DMS114 treated with DMSO at 0.1 percent for 48 hours (cell line): ENCODE data around the gene IL20RA.
"Not testable (repeated sequence)": the region's sequence is repeated elsewhere in the genome, so short reads cannot be mapped to it uniquely, and the experiment has no call there.

Source experiments
- DNase-seq: peaks from one replicate; lab custom pipeline; 2025; ENCODE audit not compliant: unreplicated experiment; lab: John Stamatoyannopoulos, UW

The IL20RA gene, protein sequence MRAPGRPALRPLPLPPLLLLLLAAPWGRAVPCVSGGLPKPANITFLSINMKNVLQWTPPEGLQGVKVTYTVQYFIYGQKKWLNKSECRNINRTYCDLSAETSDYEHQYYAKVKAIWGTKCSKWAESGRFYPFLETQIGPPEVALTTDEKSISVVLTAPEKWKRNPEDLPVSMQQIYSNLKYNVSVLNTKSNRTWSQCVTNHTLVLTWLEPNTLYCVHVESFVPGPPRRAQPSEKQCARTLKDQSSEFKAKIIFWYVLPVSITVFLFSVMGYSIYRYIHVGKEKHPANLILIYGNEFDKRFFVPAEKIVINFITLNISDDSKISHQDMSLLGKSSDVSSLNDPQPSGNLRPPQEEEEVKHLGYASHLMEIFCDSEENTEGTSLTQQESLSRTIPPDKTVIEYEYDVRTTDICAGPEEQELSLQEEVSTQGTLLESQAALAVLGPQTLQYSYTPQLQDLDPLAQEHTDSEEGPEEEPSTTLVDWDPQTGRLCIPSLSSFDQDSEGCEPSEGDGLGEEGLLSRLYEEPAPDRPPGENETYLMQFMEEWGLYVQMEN

DNA sequence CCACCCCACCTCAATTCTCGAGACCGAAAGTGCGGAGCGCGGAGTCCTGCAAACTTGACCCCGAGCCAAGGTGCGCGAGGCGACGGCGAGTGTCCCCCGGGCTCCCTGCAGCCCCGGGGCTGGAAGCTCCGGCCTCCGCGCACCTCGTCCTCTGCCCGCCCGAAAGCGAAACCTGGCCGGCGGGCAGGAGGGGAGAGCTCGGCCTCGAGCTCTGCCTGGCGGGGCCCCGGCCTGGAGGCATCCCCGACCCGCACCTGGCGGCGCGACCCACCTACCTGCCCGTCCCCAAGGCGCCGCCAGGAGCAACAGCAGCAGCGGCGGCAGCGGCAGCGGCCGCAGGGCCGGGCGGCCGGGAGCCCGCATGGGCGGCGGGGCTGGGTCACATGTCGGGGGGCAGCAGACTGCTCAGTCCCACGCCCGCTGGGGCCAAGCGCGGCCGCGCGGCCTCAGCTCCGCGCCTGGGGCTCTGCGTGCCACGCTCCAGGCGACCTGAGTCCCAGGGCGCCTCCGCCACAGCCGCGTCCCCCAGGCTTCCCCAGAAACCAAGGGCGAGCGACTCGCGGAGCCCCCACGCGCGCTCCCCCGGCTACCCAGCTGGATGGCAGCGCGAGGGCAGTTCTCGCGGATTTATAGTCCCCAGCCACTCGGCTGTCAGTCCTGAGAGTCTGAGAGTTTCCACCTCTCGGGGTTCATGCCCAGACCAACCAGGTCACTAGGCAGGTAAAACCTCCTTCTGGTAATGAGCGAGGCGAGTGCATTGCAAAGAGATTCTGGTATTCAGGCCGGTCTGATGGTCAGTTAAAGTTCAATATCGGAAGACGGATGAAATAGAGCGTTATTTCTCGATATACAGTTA, at the start of gene IL20RA:
Gene IL20RA, minus strand, starts transcription at position 600 of the 856 bp plus-strand sequence. Its CDS starts 237 bp downstream, at position 363.
- no peak for DNase-seq

DNA sequence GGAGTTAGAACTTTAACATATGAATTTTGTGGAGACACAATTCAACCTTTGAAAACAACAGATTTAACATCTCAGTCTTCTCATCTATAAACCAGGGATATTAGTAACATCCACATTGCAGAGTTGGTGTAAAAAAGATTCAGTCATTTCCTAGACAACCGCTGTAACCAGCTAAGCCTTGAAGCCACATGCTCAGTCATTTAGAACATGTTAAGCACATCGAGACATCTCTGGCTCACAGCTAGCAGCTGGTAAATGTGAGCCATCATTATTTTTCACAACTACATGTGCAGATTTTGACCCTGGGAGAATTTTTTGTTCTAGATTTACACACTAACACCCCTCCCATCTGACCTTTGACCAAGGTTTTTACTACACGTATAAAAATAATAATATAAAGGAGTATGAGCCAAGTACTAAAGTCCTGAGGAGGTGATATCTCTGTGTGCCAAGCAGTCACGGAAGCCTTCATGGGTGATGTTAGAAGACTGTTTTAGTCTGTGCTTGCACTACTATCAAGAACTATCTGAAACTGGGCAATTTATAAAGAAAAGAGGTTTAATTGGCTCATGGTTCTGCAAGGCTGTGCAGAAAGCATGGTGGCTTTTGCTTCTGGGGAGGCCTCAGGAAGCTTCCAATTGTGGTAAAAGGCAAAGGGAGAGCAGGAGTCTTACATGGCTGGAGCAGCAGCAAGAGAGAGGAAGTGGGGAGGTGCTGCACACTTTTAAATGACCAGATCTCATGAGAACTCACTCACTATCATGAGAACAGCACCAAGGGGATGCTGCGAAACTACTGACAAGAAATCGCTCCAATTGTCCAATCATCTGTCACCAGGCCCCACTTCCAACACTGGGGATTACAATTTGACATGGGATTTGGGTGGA, 48.7 kb upstream of the IL20RA start:
- DNase-seq, result no peak

DNA sequence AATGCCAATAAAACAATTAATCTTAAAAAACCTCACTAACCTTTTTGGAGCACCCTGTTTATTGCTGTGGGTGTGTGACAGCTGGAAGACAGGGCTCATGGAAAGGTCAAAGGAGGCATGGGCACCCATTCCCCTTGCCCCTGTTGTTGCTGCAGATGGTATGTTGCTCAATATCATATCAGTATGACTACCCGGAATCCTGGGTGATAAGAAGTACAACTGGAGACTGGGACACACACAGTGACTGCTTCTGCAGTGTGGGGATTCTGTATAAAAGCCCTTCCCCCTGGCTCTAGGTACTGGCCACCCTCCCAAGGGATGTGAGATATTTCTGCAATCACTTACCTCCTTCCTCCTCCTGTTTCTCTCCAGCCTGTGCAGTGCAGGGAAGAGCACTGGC, 47.3 kb upstream of the IL20RA start:
- DNase-seq, result no peak

DNA sequence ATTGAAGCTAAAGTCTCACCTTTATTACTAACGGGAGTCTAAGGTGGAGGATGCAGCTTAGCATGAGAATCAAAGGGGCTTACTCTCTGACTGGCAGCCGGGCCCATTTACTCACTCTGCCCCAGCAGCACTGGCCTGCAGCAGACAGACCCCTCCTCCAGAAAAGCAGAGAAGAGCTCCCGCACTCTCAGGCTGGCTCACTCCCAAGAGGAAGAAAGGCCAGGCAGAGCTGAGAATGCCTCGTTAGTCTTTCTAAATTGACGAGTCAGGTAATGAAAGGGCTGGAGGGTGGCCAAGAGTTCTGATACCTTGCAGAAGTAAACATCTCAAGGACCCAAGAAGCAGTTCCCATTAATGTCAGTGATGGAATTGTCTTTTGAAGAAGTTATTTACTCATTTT, 44.5 kb upstream of the IL20RA start:
- DNase-seq, result no peak

DNA sequence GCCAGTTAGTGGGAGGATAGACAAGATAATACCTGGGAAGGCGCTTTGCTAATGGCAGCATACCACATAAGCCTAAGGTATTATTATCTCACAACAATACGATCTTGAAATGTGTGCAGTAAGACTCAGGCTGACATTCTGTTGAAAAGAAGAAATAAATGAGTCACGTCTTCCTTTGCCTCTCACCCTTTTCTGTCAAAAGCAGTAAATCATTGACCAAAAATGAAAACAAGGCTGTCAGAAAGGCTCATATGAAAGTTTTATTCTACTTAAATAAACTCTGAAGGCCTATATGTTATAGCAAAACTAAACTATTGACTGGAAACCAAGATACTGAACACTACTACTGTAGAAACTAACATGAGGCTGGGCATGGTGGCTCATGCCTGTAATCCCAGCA, 43.1 kb upstream of the IL20RA start:
- DNase-seq, result no peak

DNA sequence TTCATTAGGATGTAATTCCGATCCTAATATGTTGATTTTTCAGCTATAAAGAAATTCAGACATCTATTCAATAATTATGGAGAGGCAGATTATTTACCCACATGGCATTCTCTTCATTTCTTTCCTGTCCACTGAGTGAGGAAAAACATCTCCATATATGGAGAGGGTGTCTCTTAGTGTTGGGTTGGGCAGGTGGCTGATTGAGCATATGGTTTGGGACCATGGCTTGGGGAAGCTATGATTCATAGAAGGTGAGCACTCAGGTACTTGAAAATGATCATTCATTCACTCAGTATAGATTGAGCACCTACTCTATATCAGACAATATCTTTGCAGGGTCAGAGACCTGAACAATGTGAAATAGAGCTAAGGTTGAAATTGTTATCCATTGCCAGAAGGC, 41.3 kb upstream of the IL20RA start:
- no peak for DNase-seq

DNA sequence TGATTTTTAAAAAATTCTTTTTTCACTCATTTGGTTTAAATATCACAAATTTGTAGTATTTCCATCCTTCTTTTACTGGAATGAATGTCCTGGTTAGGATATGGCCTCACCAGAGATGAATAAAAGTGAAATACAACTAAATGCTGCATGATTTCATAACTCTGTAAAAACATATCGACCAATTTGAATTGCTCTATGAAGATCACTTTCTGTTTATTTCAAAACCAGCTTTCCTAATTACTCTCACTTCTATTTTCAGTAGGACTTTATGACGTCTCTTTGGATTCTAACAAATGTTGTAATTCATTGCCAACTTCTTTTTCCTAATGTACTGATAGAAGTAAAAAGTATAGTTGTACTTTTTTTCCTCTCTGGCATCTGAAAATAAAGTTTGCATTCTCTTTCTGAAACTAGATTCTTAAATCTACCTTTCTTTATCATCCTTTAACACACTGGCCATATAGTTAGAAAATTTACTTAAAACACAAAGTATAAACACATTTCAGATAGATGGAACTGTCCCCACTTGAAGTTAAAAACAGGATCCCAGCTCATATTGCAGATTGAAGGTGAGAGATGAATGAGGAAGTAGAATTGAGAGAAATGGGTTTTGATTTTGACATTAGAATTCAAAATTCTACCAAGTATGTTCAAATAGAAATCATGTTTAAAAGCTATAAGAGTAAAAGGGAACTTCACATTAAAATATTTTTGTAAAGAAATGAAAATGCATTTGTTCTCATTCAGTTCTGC, 40.3 kb upstream of the IL20RA start:
- DNase-seq, result no peak

DNA sequence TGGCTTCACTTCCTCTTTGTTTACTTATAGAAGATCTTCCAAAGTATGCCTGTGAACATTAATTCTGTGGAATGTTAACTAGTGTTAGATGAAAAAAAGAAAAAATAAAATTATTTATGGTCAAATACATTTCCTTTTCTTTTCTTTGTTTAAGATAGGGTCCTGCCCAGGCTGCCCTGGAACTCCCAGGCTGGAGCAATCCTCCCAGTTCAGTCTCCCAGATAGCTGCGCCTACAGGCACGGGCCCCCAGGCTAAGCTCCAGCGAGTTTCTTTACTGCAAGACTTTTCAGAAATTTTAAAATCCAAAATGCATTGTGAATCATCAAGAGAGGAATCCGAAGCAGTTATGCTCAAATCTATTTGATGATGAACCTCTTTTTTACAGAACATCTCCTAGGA, 39.3 kb upstream of the IL20RA start:
- DNase-seq, result no peak

DNA sequence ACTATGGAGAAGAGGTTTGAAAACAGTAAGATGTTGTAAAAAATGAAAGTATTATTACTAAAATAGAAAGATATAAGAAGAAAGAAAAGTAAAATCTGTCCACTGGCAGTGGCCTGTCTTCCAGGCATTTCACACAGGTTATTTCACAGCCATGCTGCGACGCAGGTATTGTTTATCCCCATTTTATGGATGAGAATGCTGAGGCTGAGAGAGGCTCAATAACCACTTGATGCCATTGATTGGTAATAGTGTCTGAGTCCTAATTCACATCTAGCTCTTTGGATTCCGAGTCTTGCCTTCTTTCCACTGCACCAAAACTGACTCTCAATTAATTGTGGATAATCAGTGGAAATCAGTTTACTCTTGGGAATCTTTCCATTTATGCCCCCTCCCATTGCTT, 37.2 kb upstream of the IL20RA start:
- no peak for DNase-seq

DNA sequence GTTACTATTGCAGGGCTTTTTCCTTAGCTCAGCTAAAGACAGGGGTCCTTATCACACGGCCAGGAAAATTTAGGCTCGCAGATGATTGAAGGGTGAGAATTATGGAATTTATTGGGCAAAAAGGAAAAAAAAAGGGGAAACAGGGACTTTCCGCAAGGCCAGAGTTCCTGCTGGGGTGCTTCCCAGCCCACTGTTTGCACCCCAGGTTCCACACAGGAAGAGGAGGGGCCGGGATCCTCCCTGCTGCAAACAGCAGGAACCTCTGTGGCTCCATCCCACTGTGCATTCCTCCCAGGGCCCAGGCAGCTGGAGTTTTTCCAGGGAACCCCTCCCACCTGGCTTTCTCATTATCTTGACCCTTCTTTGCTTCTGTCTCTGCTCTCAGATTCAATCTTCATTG, 35.9 kb upstream of the IL20RA start:
- DNase-seq, result no peak

DNA sequence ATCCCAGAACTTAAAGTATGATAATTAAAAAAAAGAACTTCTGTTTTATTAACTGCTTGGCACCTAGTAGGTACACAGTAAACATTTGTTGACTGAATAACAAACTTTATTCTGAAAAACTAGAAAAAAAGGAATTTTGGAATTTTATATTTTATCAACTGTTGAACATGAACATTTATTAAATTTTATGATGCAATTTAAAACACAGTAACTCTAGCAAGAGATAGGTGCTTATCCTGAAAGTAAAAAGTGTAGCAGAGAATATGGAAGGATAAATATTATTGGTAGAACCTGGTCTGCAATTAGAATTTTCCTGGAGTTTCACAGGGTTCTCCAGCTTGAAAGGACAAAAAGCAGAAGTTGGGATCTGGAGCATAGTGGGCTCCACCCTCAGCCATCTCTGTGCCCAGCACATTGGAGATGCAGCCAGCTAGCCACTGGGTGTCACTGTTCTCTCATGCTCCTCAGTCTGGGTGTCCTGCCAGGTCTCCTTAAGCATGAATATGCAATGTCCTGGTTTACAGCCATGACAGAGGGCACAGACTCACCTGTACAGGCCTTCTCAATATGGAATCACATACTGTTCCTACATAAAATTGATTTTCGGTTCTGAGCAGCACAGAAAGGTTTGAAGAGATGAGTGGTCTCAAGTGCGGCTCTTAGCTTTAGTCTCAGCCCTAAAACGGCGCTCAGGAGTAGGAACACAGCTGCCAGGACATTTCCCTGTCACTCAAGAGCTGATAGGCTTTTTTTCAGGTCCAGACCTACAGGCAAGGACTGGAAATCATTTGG, 31.7 kb upstream of the IL20RA start:
- peak; percentile 48 for DNase-seq

DNA sequence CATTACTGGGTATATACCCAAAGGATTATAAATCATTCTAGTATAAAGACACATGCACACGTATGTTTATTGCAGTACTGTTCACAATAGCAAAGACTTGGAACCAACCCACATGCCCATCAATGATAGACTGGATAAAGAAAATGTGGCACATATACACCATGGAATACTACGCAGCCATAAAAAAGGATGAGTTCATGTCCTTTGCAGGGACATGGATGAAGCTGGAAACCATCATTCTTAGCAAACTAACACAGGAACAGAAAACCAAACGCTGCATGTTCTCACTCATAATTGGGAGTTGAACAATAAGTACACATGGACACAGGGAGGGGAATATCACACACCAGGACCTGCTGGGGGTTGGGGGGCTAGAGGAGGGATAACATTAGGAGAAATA, 31.0 kb upstream of the IL20RA start:
- not testable (repeated sequence) for DNase-seq

DNA sequence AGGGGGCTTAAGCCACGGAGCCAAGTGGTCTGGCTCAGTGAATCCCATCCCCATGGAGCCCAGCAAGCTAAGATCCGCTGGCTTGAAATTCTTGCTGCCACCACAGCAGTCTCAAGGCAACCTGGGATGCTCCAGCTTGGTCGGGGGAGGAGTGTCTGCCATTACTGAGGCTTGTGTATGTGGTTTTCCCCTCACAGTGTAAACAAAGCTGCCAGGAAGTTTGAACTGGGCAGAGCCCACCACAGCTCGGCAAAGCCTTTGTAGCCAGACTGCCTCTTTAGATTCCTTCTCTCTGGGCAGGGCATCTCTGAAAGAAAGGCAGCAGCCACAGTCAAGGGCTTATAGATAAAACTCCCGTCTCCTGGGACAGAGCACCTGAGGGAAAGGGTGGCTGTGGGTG, 25.5 kb upstream of the IL20RA start:
- no peak for DNase-seq

DNA sequence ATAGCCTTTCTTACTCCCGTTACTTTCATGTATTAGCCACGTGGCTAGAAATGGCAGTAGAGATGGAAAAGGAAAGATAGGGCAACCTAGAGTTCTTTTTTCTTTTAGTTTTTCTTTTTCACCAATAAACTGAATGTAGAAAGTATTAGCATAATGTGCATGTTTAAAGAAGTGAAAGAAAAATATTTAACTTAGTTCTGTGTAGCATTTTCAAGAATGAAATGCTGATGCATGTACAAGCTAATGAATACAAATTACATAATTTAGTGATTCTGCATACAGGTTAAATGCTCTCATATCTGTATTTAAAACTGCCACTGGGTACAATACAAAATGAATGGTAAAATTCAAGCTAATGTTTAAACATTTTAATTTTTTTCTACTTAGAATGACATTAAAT, 22.6 kb upstream of the IL20RA start:
- no peak for DNase-seq

DNA sequence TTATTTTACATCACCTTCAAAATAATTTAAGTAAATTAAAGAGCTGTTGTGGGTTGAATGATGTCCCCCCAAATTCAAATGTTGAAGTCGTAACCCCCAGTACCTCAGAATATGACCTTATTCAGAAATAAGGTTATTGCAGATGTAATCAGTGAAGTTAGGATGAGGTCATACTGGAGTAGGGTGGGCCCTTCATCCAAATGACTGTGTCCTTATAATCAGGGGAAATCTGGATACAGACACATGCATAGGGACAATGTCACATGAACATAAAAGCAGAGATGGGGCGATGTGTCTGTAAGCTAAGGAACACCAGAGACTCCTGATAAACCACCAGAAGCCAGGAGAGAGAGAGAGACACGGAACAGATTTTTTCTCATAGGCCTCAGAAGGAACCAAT, 13.3 kb upstream of the IL20RA start:
- no peak for DNase-seq

DNA sequence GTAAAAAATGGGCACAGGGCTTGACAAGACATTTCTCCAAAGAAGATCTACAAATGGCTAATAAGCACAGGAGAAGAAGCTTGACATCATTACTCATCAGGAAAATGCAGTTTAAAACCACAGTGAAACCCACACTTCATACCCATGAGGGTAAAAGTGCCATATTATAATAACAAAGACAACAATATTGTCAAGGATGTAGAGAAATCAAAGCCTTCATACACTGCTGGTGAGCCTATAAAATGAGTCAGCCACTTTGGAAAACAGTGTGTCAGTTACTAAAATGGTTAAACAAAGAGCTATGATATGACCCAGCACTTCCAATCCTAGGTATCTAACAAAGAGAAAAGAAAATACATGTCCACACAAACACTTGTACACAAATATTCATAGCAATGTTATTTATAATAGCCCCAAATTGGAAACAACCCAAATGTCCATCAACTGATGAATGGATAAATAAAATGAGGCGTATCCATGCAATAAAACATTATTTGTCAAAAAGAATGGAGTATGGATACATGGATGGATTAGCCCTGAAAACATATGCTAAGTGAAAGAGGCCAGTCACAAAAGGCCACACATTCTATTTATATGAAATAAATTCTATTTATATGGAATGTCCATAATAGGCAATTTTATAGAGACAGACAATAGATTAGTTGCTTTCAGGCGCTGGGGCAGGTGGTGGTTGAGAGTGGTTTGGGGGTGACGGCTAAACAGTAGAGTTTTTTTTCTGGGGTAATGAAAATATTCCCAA, 11.5 kb upstream of the IL20RA start:
- DNase-seq, result no peak

DNA sequence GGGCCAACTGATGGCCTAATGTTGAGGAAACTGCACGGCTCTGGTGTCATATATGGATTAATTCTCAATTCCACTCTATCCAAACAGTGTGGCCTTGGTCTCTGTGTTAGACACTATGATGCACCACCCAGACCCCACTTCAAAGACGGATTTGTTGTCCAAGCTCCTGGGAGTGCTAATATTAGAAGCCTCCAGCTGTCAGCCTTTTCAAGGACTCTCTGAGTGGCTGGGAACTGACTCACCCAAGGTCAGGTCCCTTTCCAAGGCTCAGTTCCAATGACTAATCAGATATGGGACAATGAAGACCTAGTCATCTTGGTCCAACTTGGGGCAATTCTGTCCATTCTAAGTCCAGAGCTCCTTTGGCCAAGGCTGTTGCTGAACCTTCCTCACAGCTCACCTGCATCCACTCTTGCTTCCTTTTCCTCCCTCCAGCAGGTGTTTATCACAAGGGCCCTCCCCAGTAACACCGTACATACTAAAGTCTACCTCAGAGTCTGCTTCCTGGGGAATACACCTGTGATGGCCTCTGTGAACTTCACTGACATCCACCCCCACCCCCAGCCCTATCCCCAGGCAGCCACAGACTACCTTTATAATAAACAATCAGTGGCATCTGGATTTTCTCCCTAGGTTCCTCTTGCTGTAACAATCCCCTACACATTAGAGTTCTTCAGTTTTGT, 7.2 kb upstream of the IL20RA start:
- no peak for DNase-seq

DNA sequence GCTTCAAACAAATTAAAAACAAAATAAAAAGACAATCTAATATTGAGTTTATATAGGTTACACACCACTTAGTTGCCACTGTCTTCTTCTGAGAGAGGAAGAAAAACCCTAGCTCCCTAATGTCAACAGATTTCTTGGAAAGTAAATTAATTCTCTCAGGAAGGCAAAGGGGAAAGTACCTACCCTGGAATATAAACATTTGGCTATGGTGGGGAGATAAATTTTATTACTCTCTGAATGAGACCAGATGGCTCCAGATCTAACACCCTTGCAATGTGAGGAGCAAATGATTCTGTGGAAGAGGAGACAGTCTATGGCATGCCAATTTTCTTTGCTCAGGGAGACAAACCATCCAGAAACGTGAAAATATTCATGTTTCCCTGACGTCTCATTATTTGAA, 4.3 kb upstream of the IL20RA start:
- no peak for DNase-seq
